H1 (cell line): Measurements from ENCODE around the gene DVL1. TPM values are rescaled to one million over a fixed set of nuclear protein-coding genes. Genes with fewer than 3 reads are reported as not detected.

Source experiments
- BCL11A ChIP-seq, 2 experiments: IDR thresholded peaks; one replicate each; pipeline ENCODE4 v1.6.1; 2011; ENCODE audit warnings: low read depth in 2 of 2, low read length in 2 of 2, mild to moderate bottlenecking in 2 of 2
- KDM1A ChIP-seq: fragments of 200-600, 300-600 bp; sonication (generic); IDR thresholded peaks from 2 replicates; pipeline ENCODE4 v1.7.1; 2016; ENCODE audit warnings: mild to moderate bottlenecking, low read length, borderline replicate concordance
- SUZ12 ChIP-seq: fragments of 200-600 bp; sonication (generic); IDR thresholded peaks from 2 replicates; pipeline ENCODE4 v1.6.1; 2012; ENCODE audit warnings: mild to moderate bottlenecking, inconsistent platforms, low read length, moderate library complexity, mixed read lengths
- TAF7 ChIP-seq: optimal IDR thresholded peaks from 2 replicates; pipeline ENCODE3; 2011; ENCODE audit warnings: low read depth, mild to moderate bottlenecking, inconsistent platforms, low read length, moderate library complexity, borderline replicate concordance
- TBP ChIP-seq: IDR thresholded peaks from 2 replicates; pipeline ENCODE4 v1.6.1; 2011; ENCODE audit warnings: low read depth, low read length, improper control_type of control experiment
- ZNF274 ChIP-seq: IDR thresholded peaks from 2 replicates; pipeline ENCODE4 v1.7.0; 2012; ENCODE audit warnings: low read length, borderline replicate concordance; ENCODE audit errors: extremely low read depth
- polyA plus RNA-seq, 7 experiments: library from polyadenylated mRNA; depleted of rRNA in 3 of 7; stranded (reverse) in 5 of 7; unstranded in 2 of 7; fragments of >200 nt in 5 of 7; fragments of 200-250 nt in 2 of 7; gene quantifications; 1 replicate in 5 of 7; 2 replicates in 1 of 7; 4 replicates in 1 of 7; pipeline versions ENCODE4 v1.2.1 to v1.2.3, GENCODE V29; 2011 to 2013; ENCODE audit warnings: missing spikeins in 2 of 7, mixed read lengths in 2 of 7
- total RNA-seq: library from RNA; stranded (reverse); fragmentation: NEBNext Ultra II Directional; extraction: Animal tissue kit (Norgen Biotek cat#: 25700); gene quantifications from 2 replicates; pipeline ENCODE4 v1.2.1, GENCODE V29; 2021

Gene DVL1
- total and polyA plus RNA-seq, 2 of the 8 experiments (the other 6 are each of a cell fraction or from before 2014, with no cell fraction given): 39.4 to 58.9 TPM

- TF ChIP-seq TAF7 (no peak), TBP (no peak), ZNF274 (no peak), BCL11A (IDR thresholded peaks at IDR 0.05; ENCODE audit: low read depth in 2 of 2, low read length in 2 of 2) (no peak), SUZ12 (no peak), KDM1A (no peak)
Measured at GRCh38 chr1:1356166-1356795, 7.1 kb upstream of the DVL1 start (continued).
